Measurements from ENCODE around the gene THSD4.
"Not testable (repeated sequence)": the region's sequence is repeated elsewhere in the genome, so short reads cannot be mapped to it uniquely, and the experiment has no call there.

Gene THSD4

DNA sequence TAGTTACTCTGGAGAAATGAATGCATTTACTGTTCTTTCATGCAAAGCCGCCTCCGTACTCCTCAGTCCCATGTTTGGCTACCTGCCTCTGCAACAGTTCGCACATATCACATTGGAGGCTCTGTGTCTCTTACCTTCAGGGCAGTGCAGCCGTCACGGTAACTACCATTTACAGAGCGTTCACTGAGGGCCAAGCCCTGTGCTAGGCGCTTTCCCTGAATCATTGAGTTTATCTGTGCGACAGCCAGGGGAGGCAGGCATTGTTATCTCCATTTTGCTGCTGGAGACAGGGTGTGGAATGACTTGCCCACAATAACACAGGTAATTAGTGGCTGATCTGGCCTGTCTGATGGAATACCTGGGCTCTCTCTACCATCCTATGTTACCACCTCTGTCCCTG is 115.0 kb downstream of the THSD4 start:
- DNase-seq: no peak

DNA sequence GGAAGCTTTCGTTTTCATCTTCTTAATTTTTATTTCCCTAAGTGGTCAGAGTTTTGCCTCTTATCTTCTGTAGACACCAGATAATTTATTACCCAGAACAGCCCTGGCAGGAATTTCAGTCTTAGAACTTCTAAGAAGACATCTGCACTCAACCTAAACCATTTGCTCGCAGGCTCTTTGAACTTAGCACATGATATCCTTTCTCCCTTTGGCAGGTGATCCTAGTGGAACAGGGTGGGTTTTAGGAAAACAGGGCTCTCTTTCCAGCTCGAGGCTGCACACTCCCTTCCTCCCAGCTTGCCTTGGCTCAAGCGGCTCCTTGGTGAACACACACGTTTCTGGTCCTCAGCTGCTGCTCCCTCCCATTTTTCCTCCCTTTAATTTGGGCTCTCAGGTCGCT is 116.5 kb downstream of the THSD4 start:
- DNase-seq: no peak

GRCh38 chr15:71232411-71232810 is 117.1 kb downstream of the THSD4 start:
- no peak for DNase-seq

- DNase-seq: no peak
These were observed 122.4 kb downstream of the THSD4 start for GRCh38 chr15:71237456-71238188.

DNA sequence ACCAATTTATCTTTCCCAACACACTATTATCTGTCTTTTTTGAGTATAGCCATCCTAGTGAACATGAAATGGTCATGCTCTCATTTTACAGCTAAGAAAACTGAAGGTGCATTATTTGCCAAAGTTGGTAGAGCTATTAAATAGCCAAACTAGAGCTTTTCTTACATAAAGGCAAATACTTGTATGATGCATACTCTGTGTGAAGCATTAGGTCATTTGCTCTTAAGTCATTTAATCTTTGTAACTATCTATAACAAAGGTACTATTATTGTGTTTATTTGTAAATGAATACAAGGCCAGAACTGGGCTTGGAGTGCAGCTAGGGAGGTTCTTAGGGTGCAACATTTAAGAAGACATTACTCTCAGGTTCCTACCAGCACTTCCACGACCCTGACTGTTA is 123.7 kb downstream of the THSD4 start:
- DNase-seq: no peak

DNA sequence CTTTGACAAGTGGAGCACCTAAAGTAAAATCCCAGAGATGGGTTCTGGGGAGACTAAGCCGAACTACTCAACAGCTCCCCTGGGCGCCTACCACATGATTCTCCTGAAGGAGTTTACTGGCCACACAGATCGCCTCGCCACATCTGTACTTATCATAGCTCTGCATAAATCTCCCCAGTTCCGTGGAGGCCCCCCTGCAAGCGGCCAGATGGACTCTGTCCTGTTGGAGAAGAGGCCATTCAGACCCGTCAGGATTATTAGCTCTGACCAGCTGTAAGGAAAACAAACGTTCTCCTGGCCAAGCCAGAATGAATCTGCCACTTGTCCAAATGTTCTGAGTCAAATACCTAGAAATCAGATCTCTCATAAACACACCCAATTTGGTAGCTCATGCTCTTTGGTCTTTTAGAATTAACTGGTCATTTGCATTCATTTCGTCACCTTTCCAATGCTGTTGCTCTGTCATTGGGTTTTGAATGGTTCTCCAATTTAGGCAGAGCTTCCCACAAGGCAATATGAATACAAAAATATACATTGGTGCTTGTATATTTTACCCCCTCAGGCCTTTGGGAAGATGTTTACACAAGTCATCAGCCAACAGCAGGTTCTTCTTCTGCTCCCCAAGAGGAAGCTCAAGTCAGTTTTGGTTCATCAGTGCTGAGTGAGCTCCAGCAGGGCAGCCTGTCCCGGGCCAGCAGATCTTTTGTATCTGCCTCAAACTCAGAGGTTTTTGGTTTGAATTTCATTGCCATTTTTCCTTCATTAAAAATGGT is 124.5 kb downstream of the THSD4 start:
- DNase-seq: no peak

GRCh38 chr15:71242292-71242691 is 127.0 kb downstream of the THSD4 start:
- no peak for DNase-seq

- no peak for DNase-seq
These were observed 129.0 kb downstream of the THSD4 start for GRCh38 chr15:71244250-71244649.

DNA sequence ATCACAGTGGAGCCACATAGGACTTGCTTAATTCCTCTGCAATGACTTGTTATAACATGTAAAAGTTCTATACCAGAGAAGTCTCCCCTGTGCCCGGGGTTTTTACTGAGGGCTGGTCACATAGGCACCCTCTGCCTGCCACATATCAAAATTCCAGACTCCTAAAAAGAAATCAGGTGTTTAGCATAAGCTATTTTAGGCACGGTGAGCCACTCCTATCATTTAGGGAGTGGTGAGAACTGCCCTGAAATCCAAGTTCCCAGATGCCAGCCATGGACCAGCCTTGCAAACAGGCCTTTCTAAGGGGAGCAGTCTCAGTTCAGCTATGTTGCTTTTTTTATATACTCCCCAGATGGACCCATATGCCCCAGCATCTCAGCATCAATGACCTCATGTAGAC is 130.3 kb downstream of the THSD4 start:
- DNase-seq: no peak

GRCh38 chr15:71248386-71248785 is 133.1 kb downstream of the THSD4 start:
- no peak for DNase-seq

- DNase-seq: no peak
These were observed 134.7 kb downstream of the THSD4 start for GRCh38 chr15:71249986-71250385.

DNA sequence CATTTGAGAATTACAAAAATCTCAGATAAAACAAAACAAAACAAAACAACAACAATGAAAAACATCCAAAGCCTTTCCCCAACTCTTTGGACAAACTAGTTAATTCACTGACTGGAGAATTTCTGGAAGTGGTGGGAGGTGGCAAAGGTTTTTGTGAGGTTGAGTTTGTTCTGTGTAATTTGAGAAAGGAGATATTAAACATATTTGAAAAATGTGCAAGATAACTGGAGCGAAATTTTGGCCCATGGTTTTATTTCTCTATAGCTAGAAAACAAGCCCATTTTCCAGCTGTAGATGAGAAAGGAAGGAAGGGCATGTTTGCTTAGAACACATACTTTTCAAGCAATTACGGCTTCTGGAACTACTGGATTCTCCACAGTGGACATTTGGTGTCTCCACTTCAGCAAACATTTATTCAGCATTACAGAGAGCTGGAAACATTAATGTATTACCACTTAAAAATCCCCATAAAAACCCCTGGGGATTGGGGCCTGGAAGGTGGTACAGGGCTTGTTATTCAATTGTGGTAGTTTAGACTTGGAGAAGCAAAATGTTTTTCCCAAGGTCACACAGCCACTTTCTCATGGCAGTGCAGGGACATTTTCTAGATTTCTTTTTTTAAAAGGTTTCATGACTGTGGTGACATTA is 135.8 kb downstream of the THSD4 start:
- DNase-seq: no peak

DNA sequence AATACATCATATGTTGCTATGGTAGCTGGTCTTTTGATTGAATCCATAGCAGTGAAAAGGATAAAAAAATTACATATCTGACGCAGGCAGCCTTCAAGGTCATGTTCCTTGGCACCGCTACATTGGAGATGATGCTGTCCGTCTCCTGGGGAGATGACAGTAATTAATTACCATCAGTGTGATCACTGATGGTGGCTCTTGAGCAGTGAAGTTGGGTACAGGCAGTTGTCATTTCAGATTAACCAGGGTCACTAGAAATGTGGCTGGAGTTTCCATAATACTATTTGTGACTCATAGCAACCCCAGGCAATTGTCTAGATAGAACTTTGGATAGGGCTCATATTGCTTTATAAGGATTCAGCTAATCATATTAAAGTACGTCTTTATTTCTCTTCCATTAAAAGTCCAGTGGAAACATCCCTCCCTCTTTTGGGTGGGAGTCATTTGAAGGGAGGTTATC is 136.3 kb downstream of the THSD4 start:
- no peak for DNase-seq

GRCh38 chr15:71252044-71252739 is 136.9 kb downstream of the THSD4 start:
- DNase-seq: no peak

DNA sequence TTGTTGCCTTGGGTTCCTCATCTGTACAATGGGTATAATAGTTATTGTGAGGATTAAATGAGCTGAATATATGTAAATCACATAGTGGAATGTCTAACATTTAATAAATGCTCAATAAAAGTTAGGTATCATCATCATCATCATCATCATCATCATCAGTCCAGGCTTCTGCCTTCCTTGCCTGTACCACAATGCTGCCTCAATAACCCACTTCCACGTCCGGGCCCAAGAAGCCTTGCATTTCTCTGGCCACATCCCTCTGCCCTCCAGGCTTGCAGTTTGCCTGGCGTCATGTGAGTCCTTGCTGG is 137.4 kb downstream of the THSD4 start:
- DNase-seq: no peak

DNA sequence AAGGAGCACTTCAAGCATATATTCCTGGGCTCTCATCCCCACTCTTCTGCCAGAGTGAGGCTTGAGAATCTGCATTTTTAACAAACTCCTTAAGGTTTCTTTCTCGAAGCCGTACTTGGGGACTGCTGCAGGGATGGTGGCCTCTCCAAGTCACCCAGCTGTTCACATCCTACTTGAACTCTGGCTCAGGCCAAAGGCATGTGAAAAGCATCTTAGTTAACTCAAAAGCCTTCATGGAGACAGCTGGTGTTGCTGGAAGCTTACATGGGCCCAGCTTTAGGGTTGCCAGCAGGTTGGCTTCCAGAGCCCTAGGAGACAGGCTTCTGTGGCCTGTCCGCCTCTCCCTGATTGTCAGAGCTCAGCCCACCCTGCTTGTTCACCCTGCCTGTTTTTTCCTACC is 139.2 kb downstream of the THSD4 start:
- DNase-seq: no peak

- DNase-seq: no peak
These were observed 141.8 kb downstream of the THSD4 start for GRCh38 chr15:71256934-71257664.

DNA sequence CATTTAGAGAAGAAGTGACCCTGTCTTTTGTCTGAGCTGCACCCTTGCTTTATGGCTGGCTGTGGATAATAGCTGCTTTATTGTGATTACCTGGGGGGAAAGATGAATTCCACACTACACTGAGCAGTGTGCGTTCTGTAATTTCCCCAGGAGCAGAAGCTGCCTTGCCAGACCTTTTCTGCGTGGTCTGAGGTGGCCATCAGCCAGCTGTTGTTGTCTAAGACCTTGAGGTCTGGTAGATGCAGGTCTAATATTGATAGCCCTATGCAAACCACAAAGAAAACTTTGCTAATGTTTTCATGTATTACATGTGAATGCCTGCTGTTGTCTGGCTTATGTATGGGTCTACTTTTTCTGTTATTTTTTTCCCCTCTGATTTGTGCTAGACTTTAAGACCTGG is 144.6 kb downstream of the THSD4 start:
- DNase-seq: no peak

DNA sequence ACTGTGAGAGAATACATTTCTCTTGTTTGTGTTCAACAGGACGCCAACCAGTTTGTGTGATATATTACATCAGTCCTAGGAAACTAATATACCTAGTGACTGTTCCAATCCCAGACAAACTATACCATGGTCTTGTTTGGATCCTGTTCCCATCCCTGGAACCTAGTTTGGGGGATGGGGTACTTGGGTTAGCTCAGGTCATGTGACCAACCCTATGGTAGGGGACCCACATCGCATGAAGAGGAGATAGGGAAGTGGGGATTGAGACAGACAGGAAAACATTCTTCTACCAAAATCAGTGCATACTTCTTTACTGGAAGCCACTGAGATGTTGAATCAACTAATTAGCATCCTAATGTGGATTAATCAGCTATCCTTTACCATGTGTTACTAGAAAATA is 146.1 kb downstream of the THSD4 start:
- DNase-seq: no peak

DNA sequence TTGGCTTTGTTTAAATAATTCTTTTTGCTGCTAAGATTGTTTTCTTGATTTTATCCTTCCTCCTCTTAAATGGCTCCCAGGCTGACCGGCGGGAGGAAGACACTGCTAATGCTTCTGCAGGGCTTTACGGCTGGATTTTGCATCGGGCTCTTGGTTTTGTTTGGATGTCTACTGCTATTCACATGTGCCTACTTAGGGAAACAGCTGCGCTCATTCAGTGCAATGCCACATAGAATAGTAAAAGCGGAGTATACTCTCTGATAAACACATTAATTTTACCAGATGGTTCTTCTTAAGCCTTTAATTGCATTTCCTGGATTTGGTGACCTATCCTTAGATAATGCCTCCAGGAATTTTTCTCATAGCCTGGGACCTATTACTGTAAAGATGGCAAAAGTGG is 146.6 kb downstream of the THSD4 start:
- DNase-seq: no peak

DNA sequence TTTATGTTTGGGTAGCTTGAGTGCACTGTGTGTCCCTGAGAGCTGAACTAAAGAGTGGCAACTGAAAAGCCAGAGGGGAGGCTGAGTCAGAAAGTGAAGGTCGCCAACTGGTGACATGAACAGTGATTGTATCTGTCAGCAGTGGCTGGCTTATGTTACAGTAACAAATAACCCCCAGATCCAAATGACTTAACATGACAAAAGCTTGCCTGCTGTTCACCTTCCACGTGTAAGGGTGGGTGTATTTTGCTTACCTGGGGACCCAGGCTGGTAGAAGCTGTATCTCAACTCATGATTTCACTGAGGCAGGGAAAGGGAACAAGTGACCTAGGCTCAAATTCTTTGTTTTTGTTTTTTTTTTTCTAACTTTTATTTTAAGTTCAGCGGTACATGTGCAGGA is 147.3 kb downstream of the THSD4 start:
- DNase-seq: no peak

GRCh38 chr15:71265606-71266005 is 150.3 kb downstream of the THSD4 start:
- DNase-seq: not testable (repeated sequence)

DNA sequence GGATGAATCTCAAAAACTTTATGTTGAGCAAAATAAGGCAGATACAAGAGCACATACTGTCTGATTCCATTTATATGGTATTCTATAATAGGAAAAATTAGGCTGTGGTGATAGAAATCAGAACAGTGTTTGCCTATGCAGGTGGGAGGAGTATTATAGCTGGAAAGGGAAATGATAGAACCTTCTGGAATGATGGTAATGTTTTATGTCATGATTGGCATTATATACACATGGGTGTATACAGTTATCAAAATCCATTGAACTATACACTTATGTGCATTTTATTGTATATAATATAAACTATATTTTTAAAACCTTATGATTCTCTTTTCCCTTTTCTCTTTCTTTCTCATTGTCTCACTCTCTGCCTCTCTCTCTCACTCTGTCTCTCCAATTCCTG is 156.1 kb downstream of the THSD4 start:
- no peak for DNase-seq
